ENCODE data around the gene MIPOL1. TPM values are rescaled to one million over a fixed set of nuclear protein-coding genes. Genes with fewer than 3 reads are reported as not detected.
"Not testable (repeated sequence)": the region's sequence is repeated elsewhere in the genome, so short reads cannot be mapped to it uniquely, and the experiment has no call there.

The MIPOL1 gene
- total RNA-seq, 6 experiments from 2014 or later: 3.0 to 5.7 (median 4.0) TPM

DNA sequence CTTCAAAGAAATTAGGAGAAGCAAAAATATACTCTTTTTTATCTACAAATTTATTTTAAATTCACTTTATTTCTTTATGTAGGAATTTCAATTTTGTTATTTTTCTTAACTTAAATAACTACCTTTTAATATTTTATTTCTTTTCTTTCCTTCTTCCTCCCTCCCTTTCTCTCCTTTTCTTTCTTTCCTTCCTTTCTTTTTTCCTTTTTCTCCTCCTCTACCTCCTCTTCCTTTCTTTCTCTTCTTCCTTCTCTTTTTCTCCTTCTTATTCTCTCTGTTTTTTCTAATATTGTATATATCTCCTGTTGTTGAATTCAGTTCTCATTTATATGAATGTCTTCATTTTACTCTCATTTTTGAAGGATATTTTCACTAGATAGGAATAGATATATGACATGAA, 127.6 kb downstream of the MIPOL1 start:
- H3K36me3 ChIP-seq: no peaks in the 10 kb centered on the region
- H3K27ac ChIP-seq: no peak overlapping the region
- no peaks in the 10 kb centered on the region for H3K9me3 ChIP-seq
- TF ChIP-seq POLR2A (IDR thresholded peaks at IDR 0.05): no peak
- TF ChIP-seq, protein P1, sequence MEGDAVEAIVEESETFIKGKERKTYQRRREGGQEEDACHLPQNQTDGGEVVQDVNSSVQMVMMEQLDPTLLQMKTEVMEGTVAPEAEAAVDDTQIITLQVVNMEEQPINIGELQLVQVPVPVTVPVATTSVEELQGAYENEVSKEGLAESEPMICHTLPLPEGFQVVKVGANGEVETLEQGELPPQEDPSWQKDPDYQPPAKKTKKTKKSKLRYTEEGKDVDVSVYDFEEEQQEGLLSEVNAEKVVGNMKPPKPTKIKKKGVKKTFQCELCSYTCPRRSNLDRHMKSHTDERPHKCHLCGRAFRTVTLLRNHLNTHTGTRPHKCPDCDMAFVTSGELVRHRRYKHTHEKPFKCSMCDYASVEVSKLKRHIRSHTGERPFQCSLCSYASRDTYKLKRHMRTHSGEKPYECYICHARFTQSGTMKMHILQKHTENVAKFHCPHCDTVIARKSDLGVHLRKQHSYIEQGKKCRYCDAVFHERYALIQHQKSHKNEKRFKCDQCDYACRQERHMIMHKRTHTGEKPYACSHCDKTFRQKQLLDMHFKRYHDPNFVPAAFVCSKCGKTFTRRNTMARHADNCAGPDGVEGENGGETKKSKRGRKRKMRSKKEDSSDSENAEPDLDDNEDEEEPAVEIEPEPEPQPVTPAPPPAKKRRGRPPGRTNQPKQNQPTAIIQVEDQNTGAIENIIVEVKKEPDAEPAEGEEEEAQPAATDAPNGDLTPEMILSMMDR (IDR thresholded peaks at IDR 0.05): no peak
- DNase-seq (no peak), ATAC-seq (no peak)
- no peaks in the 10 kb centered on the region for H3K27me3 ChIP-seq
- H3K4me1 ChIP-seq: peaks cover 0 to 18% (median 2%) of the 10 kb centered on the region in 4 donors
- no peak overlapping the region for H3K4me3 ChIP-seq
- intact Hi-C loops (cut with DNase I): no loop called here

DNA sequence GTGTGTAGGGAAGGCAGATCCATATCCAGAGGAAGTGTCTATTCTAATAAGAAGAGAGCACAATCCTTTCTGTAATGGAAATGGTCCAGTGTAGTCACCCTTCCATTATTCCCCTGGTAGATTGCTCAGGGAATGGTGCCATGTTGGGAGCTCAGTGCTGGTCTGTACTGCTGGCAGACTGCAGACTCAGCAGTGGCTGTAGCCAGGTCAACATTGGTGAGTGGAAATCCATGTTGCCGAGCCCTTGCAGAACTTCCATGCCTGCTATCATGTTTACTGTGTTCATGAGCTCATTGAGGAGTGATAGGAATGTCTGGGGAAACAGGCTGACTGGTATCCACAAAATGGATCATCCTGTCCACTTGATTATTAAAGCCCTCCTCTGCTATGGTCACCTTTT, 128.7 kb downstream of the MIPOL1 start:
- H3K27me3 ChIP-seq: no peaks in the 10 kb centered on the region
- H3K4me3 ChIP-seq: no peak overlapping the region
- peaks cover 0 to 18% (median 2%) of the 10 kb centered on the region in 4 donors for H3K4me1 ChIP-seq
- DNase-seq (no peak), ATAC-seq (peak in 2 of 4 donors; percentile 32 to 61)
- intact Hi-C loops (cut with DNase I): no loop called here
- no peak overlapping the region for H3K27ac ChIP-seq
- WGBS (ENCODE audit: insufficient coverage, low coverage, low lambda C conversion rate, missing lambda C conversion rate): 45% methylated on average over 1 of the region's 1 CpG
- H3K36me3 ChIP-seq: no peaks in the 10 kb centered on the region
- TF ChIP-seq POLR2A (IDR thresholded peaks at IDR 0.05): no peak
- TF ChIP-seq, protein P1 (IDR thresholded peaks at IDR 0.05): no peak
- no peaks in the 10 kb centered on the region for H3K9me3 ChIP-seq

DNA sequence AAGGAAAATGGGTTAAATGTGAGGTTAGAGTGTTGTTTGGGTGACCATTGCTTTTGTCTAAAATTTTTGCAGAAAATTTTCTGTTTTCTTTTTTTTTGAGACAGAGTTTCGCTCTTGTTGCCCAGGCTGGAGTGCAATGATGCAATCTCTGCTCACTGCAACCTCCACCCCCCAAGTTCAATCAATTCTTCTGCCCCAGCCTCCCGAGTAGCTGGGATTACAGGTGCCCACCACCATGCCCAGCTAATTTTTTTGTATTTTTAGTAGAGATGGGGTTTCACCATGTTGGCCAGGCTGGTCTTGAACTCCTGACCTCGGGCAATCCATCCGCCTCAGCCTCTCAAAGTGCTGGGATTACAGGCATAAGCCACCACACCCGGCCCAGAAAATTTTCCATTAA, 130.2 kb downstream of the MIPOL1 start:
- H3K9me3 ChIP-seq; intact Hi-C loops (cut with DNase I); H3K27me3 ChIP-seq; DNase-seq; H3K36me3 ChIP-seq; H3K27ac ChIP-seq; ATAC-seq; H3K4me3 ChIP-seq: not testable (repeated sequence)
- 74% methylated on average over 5 of the region's 5 CpGs for WGBS (ENCODE audit: insufficient coverage, low coverage, low lambda C conversion rate, missing lambda C conversion rate)
- peaks cover 0 to 18% (median 2%) of the 10 kb centered on the region in 4 donors for H3K4me1 ChIP-seq

DNA sequence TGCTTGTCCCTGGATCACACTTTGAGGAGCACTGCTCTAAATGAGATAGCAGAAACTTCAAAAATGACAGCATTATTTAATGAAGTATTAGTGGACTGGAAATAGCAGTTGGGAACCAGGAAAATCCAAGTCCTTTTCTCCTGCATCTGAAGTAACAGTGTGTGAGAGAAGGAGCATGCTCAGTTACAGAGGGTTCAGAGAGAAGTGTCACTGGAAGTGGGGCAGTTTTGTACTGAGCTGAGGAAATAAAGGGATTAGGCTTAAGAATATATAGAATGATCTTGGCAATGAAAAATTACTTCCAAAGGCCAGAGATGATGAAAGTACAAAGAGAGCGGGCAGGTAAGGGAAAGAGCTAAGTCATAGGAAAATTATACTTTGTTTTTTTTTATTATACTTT, 130.9 kb downstream of the MIPOL1 start:
- Histone ChIP-seq H3K27me3 (no peaks in the 10 kb centered on the region), H3K4me3 (no peak overlapping the region), H3K36me3 (no peaks in the 10 kb centered on the region), H3K9me3 (no peaks in the 10 kb centered on the region), H3K27ac (peak overlapping the region in 2 of 3 donors; percentile 2 to 35), H3K4me1 (peaks cover 0 to 18% (median 2%) of the 10 kb centered on the region in 4 donors)
- intact Hi-C loops (cut with DNase I): no loop called here
- WGBS (ENCODE audit: insufficient coverage, low coverage, low lambda C conversion rate, missing lambda C conversion rate): 11% methylated on average over 1 of the region's 1 CpG
- DNase-seq (no peak), ATAC-seq (peak; percentile 50 to 61 (median 56))
- no peak for TF ChIP-seq POLR2A (IDR thresholded peaks at IDR 0.05)
- TF ChIP-seq, protein P1 (IDR thresholded peaks at IDR 0.05): no peak

DNA sequence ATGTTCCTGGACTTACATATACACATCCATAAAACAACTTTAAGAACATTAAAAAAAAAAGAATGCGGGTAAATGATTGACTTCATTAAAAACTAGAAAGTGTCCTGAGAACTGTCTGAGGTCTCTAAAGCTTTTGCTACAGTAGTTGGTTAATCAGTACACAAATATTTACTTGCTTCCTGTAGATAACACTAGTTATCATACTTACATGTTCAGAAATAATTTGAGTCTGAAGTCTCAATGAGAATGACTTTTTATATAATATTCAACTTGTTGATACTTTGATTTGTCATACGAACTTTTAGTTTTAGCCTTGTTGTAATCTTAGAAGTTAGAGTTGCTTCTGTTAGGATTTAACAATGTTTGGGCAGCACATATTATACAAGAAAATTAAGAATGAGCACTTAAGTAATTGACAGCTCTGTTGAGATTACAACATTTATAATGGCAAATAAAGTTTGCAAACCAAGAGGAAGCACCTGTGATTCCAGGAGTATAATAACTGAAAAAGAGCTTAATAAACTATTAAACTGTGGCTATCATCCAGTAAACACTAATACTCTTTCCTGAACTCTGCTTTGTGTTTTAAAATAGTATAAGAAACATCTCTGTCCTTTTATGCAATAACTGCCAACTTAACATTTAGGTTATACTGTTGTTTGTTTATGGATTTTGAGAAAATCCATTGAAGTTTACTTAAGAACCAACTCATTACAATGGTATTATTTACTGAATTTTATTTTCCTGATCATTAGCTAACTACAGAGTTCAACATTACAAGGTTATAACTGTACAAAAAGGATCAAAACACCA, 131.7 kb downstream of the MIPOL1 start:
- intact Hi-C loops (cut with DNase I): no loop called here
- H3K27ac ChIP-seq: peak overlapping the region in 2 of 3 donors; percentile 2 to 35
- H3K36me3 ChIP-seq: no peaks in the 10 kb centered on the region
- WGBS (ENCODE audit: insufficient coverage, low coverage, low lambda C conversion rate, missing lambda C conversion rate): 16% methylated on average over 2 of the region's 2 CpGs
- H3K27me3 ChIP-seq: no peaks in the 10 kb centered on the region
- TF ChIP-seq, protein P1 (IDR thresholded peaks at IDR 0.05): no peak
- TF ChIP-seq POLR2A (IDR thresholded peaks at IDR 0.05): no peak
- no peaks in the 10 kb centered on the region for H3K9me3 ChIP-seq
- H3K4me3 ChIP-seq: no peak overlapping the region
- ATAC-seq: peak; percentile 76 to 96 (median 89)
- no peak for DNase-seq
- peaks cover 0 to 18% (median 2%) of the 10 kb centered on the region in 4 donors for H3K4me1 ChIP-seq
